ENCODE measurements around the gene NCOR2. TPM values are rescaled to one million over a fixed set of nuclear protein-coding genes. Genes with fewer than 3 reads are reported as not detected.
A peak's percentile ranks its signal among the peaks of the same experiment; 100 is the strongest.

The NCOR2 gene
- total RNA-seq, 1 experiment from 2014 or later, result 36.1 TPM

DNA sequence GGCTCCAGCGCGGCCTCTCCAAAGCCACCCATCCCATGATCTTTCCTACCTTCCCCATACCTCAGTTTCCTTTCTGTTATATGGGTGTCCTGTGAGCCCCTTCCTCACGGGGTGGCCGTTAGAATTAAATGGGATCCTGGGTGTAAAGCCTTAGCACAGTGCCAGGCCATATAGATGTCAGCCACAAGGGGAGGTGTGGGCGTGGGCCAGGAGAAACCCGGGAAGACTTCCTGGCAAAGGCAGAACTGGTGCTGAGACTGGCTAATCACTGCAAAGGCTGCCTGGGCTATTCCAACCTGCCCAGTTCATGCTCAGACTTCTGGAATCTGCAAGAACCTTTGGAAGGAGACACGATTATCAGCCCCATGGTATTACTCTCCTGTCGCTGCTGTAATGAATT, 11.0 kb upstream of the NCOR2 start:
- DNase-seq (ENCODE audit: extremely low read depth, low read depth), result no peak

- no peak for DNase-seq (ENCODE audit: extremely low read depth, low read depth)
Measured at GRCh38 chr12:124577986-124578385, 10.6 kb upstream of the NCOR2 start.

DNA sequence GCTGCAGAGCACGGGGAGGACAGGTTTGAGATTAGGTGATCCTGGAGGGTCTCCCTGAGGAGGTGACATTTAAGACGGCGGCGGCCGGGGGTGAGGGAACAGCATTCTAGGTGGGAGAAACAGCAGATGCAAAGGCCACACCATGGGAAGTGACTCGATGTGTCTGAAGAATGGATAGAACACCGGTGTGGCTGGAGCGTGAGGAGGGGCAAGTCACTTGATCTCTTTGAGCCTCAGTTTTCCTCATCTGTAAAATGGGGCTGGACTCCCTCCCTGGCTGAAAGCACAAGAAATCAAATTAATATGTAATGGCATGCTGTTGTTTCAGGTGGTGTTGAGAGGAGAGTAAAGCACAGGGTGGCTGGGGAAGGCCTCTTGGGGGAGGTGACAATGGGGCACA, 10.0 kb upstream of the NCOR2 start:
- no peak for DNase-seq (ENCODE audit: extremely low read depth, low read depth)

GRCh38 chr12:124576061-124576650, 8.7 kb upstream of the NCOR2 start:
- DNase-seq (ENCODE audit: extremely low read depth, low read depth), result no peak

DNA sequence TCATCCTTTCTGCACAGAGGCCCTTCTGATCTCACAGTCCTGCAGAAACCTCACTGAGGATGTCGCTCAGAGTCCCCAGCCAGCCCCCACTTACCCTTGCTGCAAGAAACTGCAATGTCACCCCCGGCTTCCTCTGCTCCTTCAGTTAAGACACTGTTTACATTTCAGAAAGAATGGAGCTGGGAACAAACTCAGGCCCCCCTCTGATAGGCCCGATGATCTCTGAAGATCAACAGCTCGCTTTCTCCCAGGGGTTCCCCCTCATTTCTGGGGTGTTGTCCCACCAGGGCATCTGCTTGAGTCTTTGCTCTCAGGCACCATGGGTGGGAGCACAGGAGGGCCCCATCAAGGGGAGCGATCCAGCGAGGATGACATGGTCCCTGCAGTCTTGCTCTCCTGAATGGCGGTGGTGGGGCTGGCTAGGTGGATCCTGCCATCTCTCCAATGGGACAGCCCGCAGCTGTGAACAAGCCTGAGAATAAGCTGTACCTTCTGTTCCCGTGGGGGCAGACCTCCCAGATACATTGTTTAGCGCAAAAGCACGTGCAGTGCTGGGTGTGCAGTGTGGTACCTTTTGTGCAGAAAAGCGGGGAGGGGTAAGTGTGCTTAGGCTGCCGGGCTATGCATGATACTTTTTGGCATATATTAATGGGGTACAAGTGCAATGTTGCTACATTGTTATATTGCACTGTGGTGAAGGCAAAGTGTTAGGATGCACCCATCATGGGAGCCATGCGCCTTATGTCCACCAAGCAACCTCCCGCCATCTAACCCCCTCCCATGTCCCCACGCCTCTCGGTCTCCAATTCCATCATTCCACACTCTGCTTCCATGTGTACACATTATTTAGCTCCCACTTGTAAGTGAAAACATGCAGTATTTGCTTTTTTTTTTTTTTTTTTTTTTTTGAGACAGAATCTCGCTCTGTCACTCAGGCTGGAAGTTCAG, 6.7 kb upstream of the NCOR2 start:
- no peak for DNase-seq (ENCODE audit: extremely low read depth, low read depth)

DNA sequence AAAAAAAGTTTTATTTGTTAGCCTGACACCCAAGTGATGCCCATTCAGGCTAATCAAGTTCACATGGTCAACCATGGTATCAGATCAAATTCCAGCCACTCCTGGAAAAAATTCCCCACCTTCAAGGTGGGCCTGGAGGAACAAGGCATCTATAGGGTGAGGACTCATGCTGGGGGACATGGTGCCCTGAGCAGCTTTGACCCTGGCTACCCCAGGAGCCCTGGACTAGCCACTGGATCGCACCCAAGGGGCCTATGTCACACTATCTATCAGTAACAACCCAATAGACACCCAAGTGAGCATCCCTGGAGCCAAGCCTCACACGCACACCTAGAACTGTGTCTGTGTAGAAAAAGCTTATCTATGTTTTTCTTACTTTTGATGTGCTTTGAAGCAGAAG, 4.1 kb upstream of the NCOR2 start:
- DNase-seq (ENCODE audit: extremely low read depth, low read depth), result no peak

DNA sequence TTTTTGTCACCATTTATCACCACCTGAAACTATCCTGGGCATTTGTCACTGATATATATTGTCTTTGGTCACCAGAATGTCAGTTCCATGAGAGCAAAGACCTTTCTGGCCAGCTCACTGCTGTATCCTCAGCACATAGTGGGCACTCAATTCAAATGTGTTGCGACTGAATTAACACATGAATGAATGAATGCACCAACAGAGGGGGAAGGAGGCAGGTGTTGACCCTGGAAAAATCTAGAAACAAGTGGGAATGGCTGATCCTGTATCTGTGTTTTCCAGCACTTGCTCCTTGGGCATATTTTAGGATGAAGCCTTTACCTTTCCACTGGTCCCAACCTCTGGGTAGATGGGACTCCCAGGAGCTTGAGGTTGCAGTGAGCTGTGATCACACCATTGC, 3.4 kb upstream of the NCOR2 start:
- DNase-seq (ENCODE audit: extremely low read depth, low read depth), result no peak

GRCh38 chr12:124569375-124570148, 2.1 kb upstream of the NCOR2 start:
- DNase-seq (ENCODE audit: extremely low read depth, low read depth), result no peak

GRCh38 chr12:124568431-124569374, 1.3 kb upstream of the NCOR2 start:
- peak; percentile 31 for DNase-seq (ENCODE audit: extremely low read depth, low read depth)

GRCh38 chr12:124567673-124568373, 411 bp upstream of the NCOR2 start:
- peak; percentile 82 for DNase-seq (ENCODE audit: extremely low read depth, low read depth)

GRCh38 chr12:124566161-124566996, 1.0 kb downstream of the NCOR2 start:
- DNase-seq (ENCODE audit: extremely low read depth, low read depth), result peak; percentile 78

DNA sequence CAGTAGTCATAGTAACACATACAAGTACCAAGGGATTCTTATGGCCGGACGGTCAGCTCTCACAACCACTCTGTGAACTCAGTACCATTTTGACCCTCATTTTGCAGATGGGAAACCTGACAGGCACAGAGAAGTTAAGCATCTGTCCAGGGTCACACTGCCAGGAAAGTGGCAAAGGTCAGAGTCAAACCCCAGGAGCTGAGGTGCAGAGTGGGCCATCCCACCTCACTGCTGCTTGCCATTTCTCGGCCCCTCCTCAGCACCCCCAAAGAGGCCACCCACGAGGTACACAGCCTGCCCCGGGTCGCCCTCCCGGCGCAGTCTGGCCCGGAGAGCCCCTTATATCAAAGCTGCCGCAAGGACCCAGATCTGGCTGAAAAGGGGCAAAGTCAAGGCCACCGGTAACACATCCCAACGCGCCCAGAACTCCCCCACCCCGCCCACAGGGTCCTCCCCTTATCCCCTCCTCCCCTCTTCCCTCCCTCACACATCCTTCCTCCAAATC, 1.7 kb downstream of the NCOR2 start:
- no peak for DNase-seq (ENCODE audit: extremely low read depth, low read depth)

DNA sequence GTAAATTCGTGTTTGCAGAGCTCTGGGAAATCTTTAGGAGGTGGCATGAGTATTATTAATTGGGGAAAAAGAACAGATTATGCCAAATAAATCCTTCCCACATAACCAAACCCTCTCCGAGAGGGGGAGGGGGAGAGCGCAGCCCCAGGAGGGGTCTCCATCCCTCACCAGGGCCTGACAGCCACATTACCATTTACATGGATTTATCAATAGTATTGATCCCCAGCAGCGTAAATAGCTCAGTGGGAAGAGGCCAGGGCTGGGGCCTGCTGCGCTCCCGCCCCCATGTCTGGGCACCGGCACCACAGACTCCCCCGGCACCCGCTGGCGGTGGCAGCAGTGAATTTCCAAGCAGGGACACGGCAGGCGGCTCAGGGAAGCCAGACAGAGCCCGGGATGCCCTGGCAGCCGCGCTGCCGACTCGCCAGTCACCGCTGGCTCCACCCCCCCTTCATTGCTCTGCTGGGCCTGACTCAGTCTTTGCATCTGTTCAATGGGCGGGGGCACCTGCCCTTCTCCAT, 2.4 kb downstream of the NCOR2 start:
- DNase-seq (ENCODE audit: extremely low read depth, low read depth), result no peak

DNA sequence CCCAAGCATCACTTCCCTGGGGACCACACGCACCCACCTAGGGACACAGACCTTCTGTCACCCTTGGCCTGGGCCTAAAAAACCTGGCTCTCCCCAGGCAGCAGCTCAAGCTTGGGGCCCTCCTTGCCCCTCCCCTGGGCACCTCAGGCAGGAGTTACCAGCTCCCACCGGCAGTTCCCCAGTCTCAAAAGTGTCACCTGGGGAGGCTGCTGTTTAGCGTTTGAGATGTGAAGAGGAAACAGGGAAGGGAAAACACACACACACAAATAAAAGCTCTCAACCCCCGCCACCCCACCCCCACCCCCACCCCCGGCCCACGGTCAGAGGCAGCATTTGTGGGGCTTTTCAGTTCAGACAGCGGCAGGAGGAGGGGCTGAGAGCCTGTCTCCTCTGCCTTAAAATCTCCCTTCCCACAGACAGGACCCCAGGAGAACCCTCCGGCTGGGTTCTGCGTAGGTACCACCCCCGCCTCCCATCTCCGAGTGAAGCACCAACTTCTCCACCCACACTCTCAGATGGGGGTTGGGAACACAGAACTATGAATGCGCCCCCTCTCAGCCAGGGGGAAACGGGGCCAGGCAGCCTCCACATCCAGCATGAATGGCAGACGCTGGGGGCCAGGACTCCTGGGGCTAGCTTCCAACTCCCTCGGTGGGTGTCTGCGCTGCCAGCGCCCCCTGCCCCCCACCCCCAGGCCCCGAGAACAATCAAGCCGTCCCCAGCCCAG, 3.0 kb downstream of the NCOR2 start:
- no peak for DNase-seq (ENCODE audit: extremely low read depth, low read depth)

- no peak for DNase-seq (ENCODE audit: extremely low read depth, low read depth)
Measured at GRCh38 chr12:124563809-124564208, 3.6 kb downstream of the NCOR2 start.

DNA sequence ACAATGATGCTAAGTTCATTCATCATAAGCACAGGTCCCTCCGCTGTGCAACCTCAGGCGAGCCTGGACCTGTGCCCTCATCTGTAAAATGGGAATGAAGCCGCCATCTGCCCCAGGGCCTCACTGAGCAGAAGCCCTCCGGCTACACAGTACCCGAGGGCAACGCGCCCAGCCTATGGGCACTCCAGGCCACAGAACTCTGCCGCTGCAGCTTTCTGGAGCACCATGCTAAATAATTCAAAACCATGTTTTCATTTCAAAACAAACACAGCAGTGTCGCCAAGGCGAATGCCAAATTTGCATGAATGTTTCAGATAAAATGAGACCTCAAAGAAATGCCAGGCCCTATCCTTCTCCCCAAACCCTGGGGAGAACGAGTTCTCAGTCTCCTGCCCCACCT, 4.0 kb downstream of the NCOR2 start:
- no peak for DNase-seq (ENCODE audit: extremely low read depth, low read depth)

DNA sequence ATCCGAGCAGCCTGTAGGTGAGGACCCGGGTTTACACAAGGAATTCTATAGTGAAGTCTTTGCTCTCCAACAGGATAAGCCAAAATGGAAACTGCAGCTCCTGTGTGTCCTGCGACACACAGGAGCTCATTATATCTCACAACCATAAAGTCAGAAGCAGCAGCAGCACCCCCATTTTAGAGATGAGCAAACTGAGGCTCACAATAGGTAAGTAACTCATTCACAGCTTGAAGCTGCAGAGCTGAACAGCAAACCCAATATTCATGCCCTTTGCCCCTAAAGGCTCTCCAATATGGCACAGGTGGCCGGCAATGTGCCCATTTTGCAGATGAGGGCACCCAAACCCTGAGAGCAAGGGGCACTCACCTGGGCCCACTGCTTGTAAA, 4.6 kb downstream of the NCOR2 start:
- no peak for DNase-seq (ENCODE audit: extremely low read depth, low read depth)

Measured in NCI-H460 (cell line).